ENCODE measurements around the gene A2ML1.

Gene A2ML1

DNA sequence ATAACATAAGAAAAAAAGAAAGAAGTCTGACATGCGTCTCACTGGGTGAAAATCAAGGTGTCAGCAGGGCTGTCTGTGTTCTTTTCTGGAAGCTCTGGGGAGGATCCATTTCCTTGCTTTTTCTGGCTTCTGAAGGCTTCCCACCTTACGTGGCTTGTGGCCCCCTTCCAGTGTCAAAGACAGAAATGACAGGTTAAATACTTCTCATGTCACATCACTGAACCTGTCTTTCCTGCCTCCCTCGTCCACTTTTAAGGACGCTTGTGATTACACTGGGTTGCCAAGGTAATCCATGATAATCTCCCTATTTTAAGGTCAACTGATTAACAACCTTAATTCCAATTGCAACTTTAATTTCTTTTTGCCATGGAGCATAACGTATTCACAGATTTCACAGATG is 87.3 kb downstream of the A2ML1 start:
- no peak for TF ChIP-seq ARNTL (CRISPR knock-in tag; IDR thresholded peaks at IDR 0.05; ENCODE audit: borderline replicate concordance, low read depth)
- no peak for TF ChIP-seq GLIS3 (CRISPR knock-in tag; IDR thresholded peaks at IDR 0.05)
- TF ChIP-seq CSDC2 (CRISPR knock-in tag; IDR thresholded peaks at IDR 0.05): no peak
- TF ChIP-seq RARB (CRISPR knock-in tag; IDR thresholded peaks at IDR 0.05): no peak
- TF ChIP-seq ZC3H10 (CRISPR knock-in tag; IDR thresholded peaks at IDR 0.05): no peak
- TF ChIP-seq SNAI2 (CRISPR knock-in tag; IDR thresholded peaks at IDR 0.05): no peak
- TF ChIP-seq, protein P1, sequence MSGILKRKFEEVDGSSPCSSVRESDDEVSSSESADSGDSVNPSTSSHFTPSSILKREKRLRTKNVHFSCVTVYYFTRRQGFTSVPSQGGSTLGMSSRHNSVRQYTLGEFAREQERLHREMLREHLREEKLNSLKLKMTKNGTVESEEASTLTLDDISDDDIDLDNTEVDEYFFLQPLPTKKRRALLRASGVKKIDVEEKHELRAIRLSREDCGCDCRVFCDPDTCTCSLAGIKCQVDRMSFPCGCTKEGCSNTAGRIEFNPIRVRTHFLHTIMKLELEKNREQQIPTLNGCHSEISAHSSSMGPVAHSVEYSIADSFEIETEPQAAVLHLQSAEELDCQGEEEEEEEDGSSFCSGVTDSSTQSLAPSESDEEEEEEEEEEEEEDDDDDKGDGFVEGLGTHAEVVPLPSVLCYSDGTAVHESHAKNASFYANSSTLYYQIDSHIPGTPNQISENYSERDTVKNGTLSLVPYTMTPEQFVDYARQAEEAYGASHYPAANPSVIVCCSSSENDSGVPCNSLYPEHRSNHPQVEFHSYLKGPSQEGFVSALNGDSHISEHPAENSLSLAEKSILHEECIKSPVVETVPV (CRISPR knock-in tag; IDR thresholded peaks at IDR 0.05): no peak
- TF ChIP-seq, protein P2, sequence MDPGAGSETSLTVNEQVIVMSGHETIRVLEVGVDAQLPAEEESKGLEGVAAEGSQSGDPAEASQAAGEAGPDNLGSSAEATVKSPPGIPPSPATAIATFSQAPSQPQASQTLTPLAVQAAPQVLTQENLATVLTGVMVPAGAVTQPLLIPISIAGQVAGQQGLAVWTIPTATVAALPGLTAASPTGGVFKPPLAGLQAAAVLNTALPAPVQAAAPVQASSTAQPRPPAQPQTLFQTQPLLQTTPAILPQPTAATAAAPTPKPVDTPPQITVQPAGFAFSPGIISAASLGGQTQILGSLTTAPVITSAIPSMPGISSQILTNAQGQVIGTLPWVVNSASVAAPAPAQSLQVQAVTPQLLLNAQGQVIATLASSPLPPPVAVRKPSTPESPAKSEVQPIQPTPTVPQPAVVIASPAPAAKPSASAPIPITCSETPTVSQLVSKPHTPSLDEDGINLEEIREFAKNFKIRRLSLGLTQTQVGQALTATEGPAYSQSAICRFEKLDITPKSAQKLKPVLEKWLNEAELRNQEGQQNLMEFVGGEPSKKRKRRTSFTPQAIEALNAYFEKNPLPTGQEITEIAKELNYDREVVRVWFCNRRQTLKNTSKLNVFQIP (CRISPR knock-in tag; IDR thresholded peaks at IDR 0.05; ENCODE audit: borderline replicate concordance, low read depth): no peak
- no peak for TF ChIP-seq ZFP3 (CRISPR knock-in tag; IDR thresholded peaks at IDR 0.05)
- no peak for ATAC-seq

DNA sequence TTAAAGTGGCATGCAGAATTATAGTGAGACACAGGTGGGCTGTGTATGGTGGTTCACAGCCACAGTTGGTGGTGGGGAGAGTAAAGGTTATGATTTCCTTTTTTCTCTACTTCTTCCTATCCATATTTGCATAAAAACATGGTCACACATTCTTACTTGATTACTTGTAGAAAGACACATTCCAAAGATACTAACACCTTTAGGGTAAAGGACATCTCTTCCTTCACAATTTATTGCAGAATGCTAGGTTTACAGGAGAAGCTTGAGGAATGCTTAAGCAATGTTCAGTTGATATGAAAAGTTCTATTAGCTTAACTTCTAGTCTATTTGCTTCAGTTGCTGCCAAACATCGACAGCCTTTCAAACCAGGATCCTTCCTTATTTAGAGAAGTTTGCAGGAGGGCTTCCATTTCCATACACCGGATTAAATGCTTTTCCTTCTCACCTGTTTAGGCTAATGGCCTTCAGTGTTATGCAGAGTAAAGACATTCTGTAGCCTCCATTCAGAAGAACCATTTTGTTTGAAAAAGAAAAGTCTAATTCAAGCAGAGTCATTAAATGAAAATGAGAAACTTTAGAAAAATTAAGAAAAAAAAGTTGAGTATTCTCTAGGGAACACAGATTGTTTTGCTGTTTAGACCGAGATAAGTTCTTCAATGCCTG is 89.3 kb downstream of the A2ML1 start:
- no peak for ATAC-seq
- TF ChIP-seq RARB (CRISPR knock-in tag; IDR thresholded peaks at IDR 0.05): no peak
- no peak for TF ChIP-seq ESRRG (CRISPR knock-in tag; IDR thresholded peaks at IDR 0.05)
- TF ChIP-seq, protein P3, sequence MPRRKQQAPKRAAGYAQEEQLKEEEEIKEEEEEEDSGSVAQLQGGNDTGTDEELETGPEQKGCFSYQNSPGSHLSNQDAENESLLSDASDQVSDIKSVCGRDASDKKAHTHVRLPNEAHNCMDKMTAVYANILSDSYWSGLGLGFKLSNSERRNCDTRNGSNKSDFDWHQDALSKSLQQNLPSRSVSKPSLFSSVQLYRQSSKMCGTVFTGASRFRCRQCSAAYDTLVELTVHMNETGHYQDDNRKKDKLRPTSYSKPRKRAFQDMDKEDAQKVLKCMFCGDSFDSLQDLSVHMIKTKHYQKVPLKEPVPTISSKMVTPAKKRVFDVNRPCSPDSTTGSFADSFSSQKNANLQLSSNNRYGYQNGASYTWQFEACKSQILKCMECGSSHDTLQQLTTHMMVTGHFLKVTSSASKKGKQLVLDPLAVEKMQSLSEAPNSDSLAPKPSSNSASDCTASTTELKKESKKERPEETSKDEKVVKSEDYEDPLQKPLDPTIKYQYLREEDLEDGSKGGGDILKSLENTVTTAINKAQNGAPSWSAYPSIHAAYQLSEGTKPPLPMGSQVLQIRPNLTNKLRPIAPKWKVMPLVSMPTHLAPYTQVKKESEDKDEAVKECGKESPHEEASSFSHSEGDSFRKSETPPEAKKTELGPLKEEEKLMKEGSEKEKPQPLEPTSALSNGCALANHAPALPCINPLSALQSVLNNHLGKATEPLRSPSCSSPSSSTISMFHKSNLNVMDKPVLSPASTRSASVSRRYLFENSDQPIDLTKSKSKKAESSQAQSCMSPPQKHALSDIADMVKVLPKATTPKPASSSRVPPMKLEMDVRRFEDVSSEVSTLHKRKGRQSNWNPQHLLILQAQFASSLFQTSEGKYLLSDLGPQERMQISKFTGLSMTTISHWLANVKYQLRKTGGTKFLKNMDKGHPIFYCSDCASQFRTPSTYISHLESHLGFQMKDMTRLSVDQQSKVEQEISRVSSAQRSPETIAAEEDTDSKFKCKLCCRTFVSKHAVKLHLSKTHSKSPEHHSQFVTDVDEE (CRISPR knock-in tag; IDR thresholded peaks at IDR 0.05): no peak
- TF ChIP-seq TCF4 (CRISPR knock-in tag; IDR thresholded peaks at IDR 0.05; ENCODE audit: borderline replicate concordance): no peak
- no peak for TF ChIP-seq ZFP3 (CRISPR knock-in tag; IDR thresholded peaks at IDR 0.05)
- no peak for TF ChIP-seq CSDC2 (CRISPR knock-in tag; IDR thresholded peaks at IDR 0.05)
- TF ChIP-seq ISL1 (CRISPR knock-in tag; IDR thresholded peaks at IDR 0.05): no peak
- TF ChIP-seq OSR1 (CRISPR knock-in tag; IDR thresholded peaks at IDR 0.05): no peak
- no peak for TF ChIP-seq ZFP30 (CRISPR knock-in tag; IDR thresholded peaks at IDR 0.05)
- TF ChIP-seq SNAI2 (CRISPR knock-in tag; IDR thresholded peaks at IDR 0.05): no peak
- TF ChIP-seq ARNTL (CRISPR knock-in tag; IDR thresholded peaks at IDR 0.05; ENCODE audit: borderline replicate concordance, low read depth): no peak
- TF ChIP-seq TOX (CRISPR knock-in tag; IDR thresholded peaks at IDR 0.05; ENCODE audit: borderline replicate concordance): no peak
- TF ChIP-seq, protein P1 (CRISPR knock-in tag; IDR thresholded peaks at IDR 0.05): no peak
- TF ChIP-seq GLIS3 (CRISPR knock-in tag; IDR thresholded peaks at IDR 0.05): no peak
- TF ChIP-seq ZNF8 (CRISPR knock-in tag; IDR thresholded peaks at IDR 0.05): no peak
- TF ChIP-seq, protein P4, sequence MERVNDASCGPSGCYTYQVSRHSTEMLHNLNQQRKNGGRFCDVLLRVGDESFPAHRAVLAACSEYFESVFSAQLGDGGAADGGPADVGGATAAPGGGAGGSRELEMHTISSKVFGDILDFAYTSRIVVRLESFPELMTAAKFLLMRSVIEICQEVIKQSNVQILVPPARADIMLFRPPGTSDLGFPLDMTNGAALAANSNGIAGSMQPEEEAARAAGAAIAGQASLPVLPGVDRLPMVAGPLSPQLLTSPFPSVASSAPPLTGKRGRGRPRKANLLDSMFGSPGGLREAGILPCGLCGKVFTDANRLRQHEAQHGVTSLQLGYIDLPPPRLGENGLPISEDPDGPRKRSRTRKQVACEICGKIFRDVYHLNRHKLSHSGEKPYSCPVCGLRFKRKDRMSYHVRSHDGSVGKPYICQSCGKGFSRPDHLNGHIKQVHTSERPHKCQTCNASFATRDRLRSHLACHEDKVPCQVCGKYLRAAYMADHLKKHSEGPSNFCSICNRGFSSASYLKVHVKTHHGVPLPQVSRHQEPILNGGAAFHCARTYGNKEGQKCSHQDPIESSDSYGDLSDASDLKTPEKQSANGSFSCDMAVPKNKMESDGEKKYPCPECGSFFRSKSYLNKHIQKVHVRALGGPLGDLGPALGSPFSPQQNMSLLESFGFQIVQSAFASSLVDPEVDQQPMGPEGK (CRISPR knock-in tag; IDR thresholded peaks at IDR 0.05; ENCODE audit: borderline replicate concordance): no peak
- TF ChIP-seq PPARA (CRISPR knock-in tag; IDR thresholded peaks at IDR 0.05; ENCODE audit: borderline replicate concordance): no peak
- TF ChIP-seq, protein P2 (CRISPR knock-in tag; IDR thresholded peaks at IDR 0.05; ENCODE audit: borderline replicate concordance, low read depth): no peak
- no peak for TF ChIP-seq BACH2 (CRISPR knock-in tag; IDR thresholded peaks at IDR 0.05; ENCODE audit: borderline replicate concordance)

Data from SK-N-SH treated with all-trans-retinoic acid at 6 μM for 48 hours (cell line).